ENCODE data around the gene LUC7L.

LUC7L gene

GRCh38 chr16:149024-149660 is 80.1 kb downstream of the LUC7L start:
- TF ChIP-seq FOXP2 (optimal IDR thresholded peaks at IDR 0.05; ENCODE audit: borderline replicate concordance, extremely low read depth, extremely low read length, insufficient read depth) = no peak
- TF ChIP-seq TAF1 (IDR thresholded peaks at IDR 0.05; ENCODE audit: borderline replicate concordance, insufficient read depth, low read length) = no peak

DNA sequence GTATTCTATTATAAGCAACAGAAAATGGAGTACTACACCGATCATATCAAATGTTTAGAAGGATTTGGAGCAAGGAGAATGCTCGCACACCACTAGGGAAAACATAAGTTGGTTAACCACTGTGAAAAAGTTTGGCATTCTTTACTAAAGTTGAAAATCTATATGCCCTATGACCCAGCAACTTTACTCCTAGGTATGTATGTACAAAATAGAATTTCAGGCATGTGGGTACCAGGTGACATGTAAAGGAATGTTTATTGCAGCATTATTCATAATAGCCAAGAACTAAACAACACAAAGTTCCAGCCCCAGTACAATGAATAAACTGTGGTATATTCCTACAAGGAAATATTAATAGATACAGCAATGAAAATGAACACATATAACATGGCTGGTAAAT is 82.6 kb downstream of the LUC7L start:
- no peak for TF ChIP-seq FOXP2 (optimal IDR thresholded peaks at IDR 0.05; ENCODE audit: borderline replicate concordance, extremely low read depth, extremely low read length, insufficient read depth)
- no peak for TF ChIP-seq POLR2AphosphoS5 (IDR thresholded peaks at IDR 0.05; ENCODE audit: low read depth, low read length)
- TF ChIP-seq TAF1 (IDR thresholded peaks at IDR 0.05; ENCODE audit: borderline replicate concordance, insufficient read depth, low read length) = no peak
- no peak for TF ChIP-seq SIN3A (IDR thresholded peaks at IDR 0.05; ENCODE audit: borderline replicate concordance, insufficient read depth, low read length)
- TF ChIP-seq, protein P1, sequence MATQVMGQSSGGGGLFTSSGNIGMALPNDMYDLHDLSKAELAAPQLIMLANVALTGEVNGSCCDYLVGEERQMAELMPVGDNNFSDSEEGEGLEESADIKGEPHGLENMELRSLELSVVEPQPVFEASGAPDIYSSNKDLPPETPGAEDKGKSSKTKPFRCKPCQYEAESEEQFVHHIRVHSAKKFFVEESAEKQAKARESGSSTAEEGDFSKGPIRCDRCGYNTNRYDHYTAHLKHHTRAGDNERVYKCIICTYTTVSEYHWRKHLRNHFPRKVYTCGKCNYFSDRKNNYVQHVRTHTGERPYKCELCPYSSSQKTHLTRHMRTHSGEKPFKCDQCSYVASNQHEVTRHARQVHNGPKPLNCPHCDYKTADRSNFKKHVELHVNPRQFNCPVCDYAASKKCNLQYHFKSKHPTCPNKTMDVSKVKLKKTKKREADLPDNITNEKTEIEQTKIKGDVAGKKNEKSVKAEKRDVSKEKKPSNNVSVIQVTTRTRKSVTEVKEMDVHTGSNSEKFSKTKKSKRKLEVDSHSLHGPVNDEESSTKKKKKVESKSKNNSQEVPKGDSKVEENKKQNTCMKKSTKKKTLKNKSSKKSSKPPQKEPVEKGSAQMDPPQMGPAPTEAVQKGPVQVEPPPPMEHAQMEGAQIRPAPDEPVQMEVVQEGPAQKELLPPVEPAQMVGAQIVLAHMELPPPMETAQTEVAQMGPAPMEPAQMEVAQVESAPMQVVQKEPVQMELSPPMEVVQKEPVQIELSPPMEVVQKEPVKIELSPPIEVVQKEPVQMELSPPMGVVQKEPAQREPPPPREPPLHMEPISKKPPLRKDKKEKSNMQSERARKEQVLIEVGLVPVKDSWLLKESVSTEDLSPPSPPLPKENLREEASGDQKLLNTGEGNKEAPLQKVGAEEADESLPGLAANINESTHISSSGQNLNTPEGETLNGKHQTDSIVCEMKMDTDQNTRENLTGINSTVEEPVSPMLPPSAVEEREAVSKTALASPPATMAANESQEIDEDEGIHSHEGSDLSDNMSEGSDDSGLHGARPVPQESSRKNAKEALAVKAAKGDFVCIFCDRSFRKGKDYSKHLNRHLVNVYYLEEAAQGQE (IDR thresholded peaks at IDR 0.05; ENCODE audit: insufficient read depth in 1 of 2, low read depth in 2 of 2, low read length in 2 of 2) = no peak

DNA sequence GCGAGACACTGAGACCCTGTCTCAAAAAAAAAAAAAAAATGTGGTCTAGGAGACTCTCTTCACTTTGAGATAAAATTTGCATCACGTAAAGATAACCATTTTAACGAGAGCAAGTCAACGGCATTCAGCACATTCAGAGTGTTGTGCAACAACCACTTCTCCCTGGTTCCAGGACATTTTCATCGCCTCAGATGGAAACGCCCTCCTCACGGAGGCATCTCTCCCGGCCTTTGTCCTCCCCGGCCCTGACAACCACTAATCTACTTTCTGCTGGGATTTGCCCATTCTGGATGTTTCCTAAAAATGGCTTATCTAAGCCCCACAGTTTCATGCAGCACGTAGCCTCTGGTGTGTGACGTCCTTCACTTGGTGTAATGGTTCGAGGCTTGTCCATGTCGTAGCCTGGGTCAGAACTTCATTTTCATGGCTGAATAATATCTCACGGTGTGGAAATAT is 84.4 kb downstream of the LUC7L start:
- TF ChIP-seq TAF1 (IDR thresholded peaks at IDR 0.05; ENCODE audit: borderline replicate concordance, insufficient read depth, low read length) (no peak), FOXP2 (optimal IDR thresholded peaks at IDR 0.05; ENCODE audit: borderline replicate concordance, extremely low read depth, extremely low read length, insufficient read depth) (no peak), POLR2AphosphoS5 (IDR thresholded peaks at IDR 0.05; ENCODE audit: low read depth, low read length) (no peak), SIN3A (IDR thresholded peaks at IDR 0.05; ENCODE audit: borderline replicate concordance, insufficient read depth, low read length) (no peak)
- TF ChIP-seq, protein P1 (IDR thresholded peaks at IDR 0.05; ENCODE audit: insufficient read depth in 1 of 2, low read depth in 2 of 2, low read length in 2 of 2) = no peak

DNA sequence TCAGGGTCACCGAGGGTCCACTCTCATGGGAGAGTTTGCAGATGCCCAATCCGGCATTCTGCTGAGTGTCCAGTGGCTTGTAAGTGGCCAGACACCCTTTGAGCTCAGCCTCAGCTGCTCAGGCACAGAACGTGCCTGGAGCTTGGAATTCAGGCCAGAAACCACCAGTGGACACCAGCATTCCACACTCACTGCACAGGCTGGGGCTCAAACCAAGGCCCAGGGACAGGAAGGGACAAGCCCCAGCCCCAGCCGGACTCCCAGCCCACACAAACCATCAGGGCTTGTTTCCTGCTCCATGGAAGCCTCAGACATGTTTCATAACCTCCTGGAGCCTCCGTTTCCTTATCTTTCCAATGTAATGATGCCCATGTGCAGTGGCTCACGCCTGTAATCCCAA is 85.8 kb downstream of the LUC7L start:
- TF ChIP-seq TAF1 (IDR thresholded peaks at IDR 0.05; ENCODE audit: borderline replicate concordance, insufficient read depth, low read length) (no peak), FOXP2 (optimal IDR thresholded peaks at IDR 0.05; ENCODE audit: borderline replicate concordance, extremely low read depth, extremely low read length, insufficient read depth) (no peak), SIN3A (IDR thresholded peaks at IDR 0.05; ENCODE audit: borderline replicate concordance, insufficient read depth, low read length) (no peak), POLR2AphosphoS5 (IDR thresholded peaks at IDR 0.05; ENCODE audit: low read depth, low read length) (no peak)
- TF ChIP-seq, protein P1 (IDR thresholded peaks at IDR 0.05; ENCODE audit: insufficient read depth in 1 of 2, low read depth in 2 of 2, low read length in 2 of 2) = no peak

DNA sequence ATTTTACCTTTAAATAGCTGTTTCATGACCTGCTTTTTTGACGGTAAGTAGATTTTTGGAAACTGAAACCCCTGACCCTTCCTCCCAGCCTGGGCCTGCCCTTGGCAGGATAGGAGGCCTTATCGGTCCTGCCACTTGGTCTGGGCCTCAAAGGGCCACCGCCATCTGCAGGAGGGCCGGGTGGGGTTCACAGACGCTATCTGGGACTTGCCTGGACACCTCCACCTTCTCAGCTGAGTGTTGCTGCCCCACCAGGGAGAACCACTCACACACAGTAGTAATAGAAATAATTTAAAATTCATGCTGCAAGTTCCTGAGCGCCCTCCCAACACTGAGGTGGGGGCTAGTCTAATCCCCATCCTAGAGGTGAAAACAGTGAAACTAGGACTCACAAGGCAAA is 86.2 kb downstream of the LUC7L start:
- no peak for TF ChIP-seq FOXP2 (optimal IDR thresholded peaks at IDR 0.05; ENCODE audit: borderline replicate concordance, extremely low read depth, extremely low read length, insufficient read depth)
- no peak for TF ChIP-seq TAF1 (IDR thresholded peaks at IDR 0.05; ENCODE audit: borderline replicate concordance, insufficient read depth, low read length)
- TF ChIP-seq SIN3A (IDR thresholded peaks at IDR 0.05; ENCODE audit: borderline replicate concordance, insufficient read depth, low read length) = no peak
- TF ChIP-seq, protein P1 (IDR thresholded peaks at IDR 0.05; ENCODE audit: insufficient read depth in 1 of 2, low read depth in 2 of 2, low read length in 2 of 2) = no peak
- no peak for TF ChIP-seq POLR2AphosphoS5 (IDR thresholded peaks at IDR 0.05; ENCODE audit: low read depth, low read length)
